T-helper 2 cell treated with Interferon-gamma antibody and Interleukin-4, amounts not matched to agents 100 ng/mL and 5 ng/mL, for 36 hours (primary cell): Measurements from ENCODE around the gene TSSC4. TPM values are rescaled to one million over a fixed set of nuclear protein-coding genes. Genes with fewer than 3 reads are reported as not detected.

Experiments used
- intact Hi-C: fragments of 100-400 bp; cut with micrococcal nuclease; formaldehyde crosslinking; loops from one replicate; pipeline ENCODE4 v1.15.1; 2023
- total RNA-seq: library from RNA; stranded (reverse); gene quantifications from 2 replicates; pipeline ENCODE4 v1.2.3, GENCODE V29; 2022

Gene TSSC4
- total RNA-seq, 1 donor from 2014 or later, result 41.5 TPM

DNA sequence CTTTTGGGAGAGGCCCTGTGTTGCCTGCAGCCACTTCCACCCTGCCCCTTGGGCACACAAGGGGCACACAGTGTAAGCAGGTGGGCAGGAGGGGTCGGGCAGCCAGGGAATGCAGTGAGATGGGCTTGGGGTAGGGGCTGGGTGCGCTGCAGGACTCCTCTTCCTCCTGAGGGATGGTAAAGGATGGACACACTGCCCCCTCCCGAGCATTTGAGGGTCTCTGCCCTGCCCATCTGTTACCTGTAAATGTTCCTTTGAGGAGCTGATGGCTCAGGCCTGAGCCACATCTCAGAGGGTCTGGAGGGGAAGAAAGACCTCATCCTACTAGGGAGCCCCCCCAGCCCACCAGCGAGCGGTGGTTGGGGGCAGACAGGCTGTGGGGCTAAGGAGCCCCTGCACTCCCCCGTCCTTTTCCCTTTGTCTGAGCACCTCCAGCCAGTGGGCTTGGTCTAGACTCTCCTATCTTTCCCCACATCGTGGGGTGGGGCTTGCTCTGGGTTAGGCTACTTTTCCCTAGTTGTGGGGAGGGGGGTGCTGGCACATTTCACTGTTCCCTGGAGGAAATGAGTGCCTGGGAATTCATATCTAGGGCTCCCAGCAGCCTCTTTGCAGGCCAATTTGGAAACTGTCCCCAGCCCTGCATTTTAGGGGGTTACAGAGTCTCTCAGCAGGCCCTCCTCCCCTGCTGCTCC lies 1.7 kb upstream of the TSSC4 start:
- intact Hi-C loops, result no loop called here

DNA sequence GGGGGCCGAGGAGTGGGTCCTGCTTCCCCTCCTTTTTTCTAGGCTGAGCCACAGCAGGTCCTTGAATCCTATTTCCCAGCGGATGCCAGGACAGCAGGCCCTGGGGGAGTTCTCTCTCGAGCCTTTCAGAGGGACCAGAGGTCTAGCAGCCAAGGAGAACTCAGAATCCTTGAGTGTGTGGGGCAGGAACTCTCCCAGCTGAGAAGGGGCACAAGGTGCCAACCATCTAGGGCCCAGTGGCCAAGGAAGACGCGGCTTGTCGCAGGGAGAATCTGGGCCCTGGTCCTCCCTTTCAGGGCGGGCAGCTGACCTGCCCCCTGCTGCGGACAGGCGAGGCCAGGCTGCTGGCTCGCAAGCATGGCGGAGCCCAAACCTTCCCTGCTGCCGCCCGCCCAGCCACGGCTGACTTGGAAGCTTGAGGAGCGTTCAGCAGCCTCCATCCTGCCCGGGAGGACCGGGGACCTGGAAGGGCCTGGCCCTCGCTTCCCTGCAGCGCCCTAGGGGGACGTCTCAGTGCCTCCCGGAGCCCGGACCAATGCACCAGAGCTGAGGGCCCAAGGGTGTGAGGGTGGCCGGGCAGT lies 972 bp upstream of the TSSC4 start:
- intact Hi-C loops, result loop anchor here (1.0 to 10.0 kb wide), 8 partner anchors 20 to 658 kb away; partner anchors contain the start of genes C11orf21, CARS1, CD81 and CTSD

DNA sequence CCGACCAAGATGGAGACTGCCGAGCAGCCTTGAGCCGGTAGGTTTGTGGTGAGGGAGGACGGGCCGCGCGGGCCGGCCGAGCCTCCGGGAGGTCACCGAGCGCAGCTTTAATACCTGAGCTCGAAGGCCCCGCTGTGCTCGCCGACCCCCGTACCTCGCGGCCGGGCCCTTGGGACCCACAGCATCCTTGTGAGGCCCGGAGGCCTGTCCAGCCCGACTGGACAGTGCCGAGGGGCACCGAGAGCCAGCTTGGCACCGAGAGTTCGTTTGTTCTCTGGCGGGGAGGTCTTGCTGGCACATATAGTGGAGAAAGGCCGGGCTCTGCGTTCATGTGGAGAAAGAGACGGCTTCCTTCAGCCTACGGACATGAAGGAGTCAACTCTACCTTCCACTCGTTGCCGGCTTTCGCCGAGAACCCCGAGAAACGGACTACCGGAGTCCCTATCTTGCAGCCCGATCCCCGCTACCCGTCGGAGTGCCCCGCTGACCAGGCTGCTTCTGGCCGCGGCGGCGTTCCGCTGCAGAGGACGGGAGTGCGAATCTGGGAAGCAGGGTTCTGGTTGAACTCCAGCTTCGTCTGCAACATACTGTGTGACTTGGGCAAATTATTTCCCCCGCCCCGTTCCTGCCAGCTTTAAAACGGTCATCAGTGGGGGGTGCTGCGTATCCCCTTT lies 349 bp downstream of the TSSC4 start:
- intact Hi-C loops, result loop anchor here (1.0 to 10.0 kb wide), 8 partner anchors 18 to 656 kb away; partner anchors contain the start of genes C11orf21, CARS1, CD81 and CTSD

DNA sequence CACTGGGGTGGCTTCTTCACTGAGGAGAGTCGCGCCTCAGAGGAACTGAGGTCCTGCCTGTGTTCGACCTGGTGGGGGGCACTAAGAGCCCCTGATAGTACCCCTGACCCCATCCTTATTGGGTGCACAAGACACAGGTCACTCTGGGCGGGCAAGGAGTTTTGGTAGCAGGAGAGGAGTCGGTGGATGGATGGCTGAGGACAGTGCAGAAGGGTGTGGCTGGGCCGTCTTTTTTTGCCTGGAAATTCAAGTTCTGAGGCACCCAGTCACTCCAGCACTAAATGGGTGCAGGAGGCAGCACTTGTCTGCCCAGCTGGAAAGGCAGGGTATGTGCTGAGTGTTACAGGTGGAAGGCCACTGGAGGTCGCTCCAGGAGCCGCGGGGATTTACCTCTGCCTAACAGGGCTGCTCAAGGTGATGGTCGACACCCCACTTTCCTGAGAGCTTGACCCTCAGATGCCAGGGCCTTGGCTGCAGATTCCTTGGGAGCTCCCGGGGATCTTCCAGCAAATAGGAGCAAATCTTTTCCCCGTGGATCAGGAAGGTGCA lies 960 bp downstream of the TSSC4 start:
- intact Hi-C loops, result loop anchor here (2.0 to 10.0 kb wide), 3 partner anchors 204 to 639 kb away; partner anchors contain the start of genes CTSD and LSP1

DNA sequence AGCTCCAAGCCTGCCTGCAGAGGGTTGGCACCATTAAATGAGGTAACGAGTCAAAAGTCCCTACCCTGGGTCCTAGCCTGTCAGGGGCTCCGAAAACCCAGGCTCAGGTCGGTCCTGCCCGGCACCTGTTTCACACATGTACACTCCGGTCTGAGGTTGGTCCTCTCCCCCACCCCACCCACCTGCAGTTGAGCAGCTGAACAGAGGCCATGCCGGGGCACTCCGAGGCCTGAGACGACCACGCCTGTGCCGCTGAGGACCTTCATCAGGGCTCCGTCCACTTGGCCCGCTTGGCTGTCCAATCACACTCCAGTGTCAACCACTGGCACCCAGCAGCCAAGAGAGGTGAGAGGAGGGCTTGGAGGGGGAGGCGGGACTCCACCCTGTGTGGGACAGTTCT lies 1.6 kb downstream of the TSSC4 start:
- intact Hi-C loops, result loop anchor here (5.0 to 10.0 kb wide), 2 partner anchors 205 to 547 kb away; partner anchors contain the start of gene LSP1

DNA sequence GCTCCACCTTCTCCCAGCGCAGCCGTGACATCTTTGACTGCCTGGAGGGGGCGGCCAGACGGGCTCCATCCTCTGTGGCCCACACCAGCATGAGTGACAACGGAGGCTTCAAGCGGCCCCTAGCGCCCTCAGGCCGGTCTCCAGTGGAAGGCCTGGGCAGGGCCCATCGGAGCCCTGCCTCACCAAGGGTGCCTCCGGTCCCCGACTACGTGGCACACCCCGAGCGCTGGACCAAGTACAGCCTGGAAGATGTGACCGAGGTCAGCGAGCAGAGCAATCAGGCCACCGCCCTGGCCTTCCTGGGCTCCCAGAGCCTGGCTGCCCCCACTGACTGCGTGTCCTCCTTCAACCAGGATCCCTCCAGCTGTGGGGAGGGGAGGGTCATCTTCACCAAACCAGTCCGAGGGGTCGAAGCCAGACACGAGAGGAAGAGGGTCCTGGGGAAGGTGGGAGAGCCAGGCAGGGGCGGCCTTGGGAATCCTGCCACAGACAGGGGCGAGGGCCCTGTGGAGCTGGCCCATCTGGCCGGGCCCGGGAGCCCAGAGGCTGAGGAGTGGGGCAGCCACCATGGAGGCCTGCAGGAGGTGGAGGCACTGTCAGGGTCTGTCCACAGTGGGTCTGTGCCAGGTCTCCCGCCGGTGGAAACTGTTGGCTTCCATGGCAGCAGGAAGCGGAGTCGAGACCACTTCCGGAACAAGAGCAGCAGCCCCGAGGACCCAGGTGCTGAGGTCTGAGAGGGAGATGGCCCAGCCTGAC lies 2.5 kb downstream of the TSSC4 start:
- intact Hi-C loops, result loop anchor here (5.0 to 10.0 kb wide), 2 partner anchors 206 to 548 kb away; partner anchors contain the start of gene LSP1

DNA sequence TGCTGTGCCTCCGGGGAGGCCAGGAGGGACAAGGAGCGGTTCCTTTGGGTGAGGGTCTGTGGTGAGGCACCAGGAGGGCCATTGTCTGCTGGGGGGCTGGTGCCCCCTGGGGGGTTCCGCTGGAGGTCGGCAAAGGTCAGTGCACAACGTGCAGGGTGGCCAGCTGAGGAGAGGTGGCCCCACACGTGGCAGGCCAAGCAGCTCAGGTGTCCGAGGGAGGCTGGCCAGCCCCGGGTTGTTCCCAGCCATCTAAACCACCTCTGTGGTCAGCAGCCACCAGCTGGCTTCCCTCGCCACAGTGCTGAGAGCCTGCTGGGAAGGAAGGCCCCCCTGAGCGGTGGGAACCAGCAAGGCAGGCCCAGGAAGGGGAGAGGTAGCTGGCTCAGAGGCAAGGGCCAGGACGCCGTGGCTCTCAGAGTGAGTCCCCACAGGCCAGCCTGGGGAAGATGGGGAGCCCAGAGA lies 4.2 kb downstream of the TSSC4 start:
- intact Hi-C loops, result loop anchor here (5.0 to 10.0 kb wide), 2 partner anchors 207 to 550 kb away; partner anchors contain the start of gene LSP1

DNA sequence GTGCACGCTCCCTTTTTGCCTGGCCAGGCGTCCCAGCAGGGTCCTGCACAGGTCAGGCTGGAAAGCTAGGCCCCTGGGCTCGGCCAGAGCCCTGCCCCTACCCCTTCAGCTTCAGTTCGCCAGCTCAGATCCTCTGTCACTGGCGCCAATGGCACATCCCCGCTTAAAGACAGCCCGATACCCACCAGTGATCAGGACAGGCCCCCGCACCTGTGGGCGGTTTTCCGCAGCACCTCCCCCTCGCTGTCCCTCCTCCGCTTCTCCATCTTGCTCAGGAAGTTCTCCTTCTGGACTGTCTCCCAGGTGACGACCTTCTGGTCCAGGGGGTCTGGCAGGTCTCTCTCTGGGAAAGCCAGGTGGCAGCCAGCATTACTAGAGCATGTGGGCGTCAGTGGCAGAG lies 5.9 kb downstream of the TSSC4 start:
- intact Hi-C loops, result loop anchor here (10.0 kb wide), 1 partner anchor 552 kb away; the partner anchor contains the start of gene LSP1

DNA sequence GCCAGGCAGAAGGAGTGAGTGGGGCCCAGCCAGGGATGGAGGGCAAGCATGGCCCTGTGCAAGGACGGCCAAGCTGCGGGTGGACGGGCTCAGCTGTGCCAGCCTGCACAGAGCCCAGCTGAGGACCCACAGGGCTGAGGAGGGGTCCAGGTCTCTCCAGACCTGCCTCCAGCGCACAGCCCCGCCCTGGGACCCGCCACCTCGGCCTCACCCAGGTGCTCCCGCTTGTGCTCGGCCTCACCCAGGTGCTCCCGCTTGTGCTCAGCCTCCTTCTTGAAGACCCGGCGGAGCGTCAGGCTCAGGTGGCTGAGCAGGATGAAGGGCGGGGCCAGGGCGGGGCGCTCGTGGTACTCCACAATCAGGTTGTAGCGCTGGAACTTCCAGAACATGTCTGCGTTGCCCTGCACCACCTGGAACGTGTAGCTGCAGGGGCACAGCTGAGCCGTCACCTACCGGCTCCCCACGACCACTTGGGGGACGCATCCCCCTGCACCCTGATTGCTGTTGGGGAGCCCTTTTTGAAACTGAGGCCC lies 6.4 kb downstream of the TSSC4 start:
- intact Hi-C loops, result loop anchor here (10.0 kb wide), 1 partner anchor 552 kb away; the partner anchor contains the start of gene LSP1

DNA sequence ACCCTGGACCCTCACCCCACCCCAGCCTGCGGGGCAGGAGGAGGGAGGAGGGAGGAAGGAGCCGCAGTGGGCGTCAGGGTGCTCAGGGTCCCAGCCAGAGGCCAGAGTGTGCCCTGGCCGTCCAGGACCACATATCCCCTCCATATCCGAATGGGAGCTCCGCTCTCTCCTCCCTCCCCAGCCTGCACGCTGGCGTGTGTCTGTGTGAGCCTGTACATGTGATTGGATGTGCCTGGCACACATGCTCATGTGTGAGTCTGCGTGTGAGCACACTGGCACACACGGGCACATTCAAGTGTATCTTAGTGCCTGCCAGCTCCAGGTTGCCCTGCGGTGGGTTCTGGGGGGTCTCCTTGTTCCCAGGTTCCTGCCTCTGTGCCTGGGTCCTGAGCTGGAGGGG lies 8.1 kb downstream of the TSSC4 start:
- intact Hi-C loops, result loop anchor here (10.0 kb wide), 1 partner anchor 554 kb away; the partner anchor contains the start of gene LSP1

DNA sequence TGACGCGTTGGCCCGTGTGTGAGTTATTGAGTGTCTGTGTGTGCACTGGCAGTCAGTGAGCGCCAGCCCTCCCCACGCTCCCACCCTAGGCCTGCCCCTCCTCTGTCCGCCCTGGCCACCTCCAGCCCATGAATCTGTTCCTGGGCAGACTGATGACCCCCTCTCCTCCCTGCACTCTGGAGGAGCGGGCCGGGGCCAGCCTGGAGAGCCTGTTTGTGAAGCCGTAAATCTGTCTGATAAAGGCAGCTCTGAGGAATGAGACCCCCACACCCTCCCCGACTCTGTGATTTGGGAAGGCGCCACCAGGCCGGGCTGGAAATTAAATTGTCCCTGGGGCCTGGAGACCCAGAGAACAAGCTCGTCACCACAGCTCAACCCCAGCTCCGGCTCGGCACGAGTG lies 8.6 kb downstream of the TSSC4 start:
- intact Hi-C loops, result loop anchor here (10.0 kb wide), 1 partner anchor 554 kb away; the partner anchor contains the start of gene LSP1

DNA sequence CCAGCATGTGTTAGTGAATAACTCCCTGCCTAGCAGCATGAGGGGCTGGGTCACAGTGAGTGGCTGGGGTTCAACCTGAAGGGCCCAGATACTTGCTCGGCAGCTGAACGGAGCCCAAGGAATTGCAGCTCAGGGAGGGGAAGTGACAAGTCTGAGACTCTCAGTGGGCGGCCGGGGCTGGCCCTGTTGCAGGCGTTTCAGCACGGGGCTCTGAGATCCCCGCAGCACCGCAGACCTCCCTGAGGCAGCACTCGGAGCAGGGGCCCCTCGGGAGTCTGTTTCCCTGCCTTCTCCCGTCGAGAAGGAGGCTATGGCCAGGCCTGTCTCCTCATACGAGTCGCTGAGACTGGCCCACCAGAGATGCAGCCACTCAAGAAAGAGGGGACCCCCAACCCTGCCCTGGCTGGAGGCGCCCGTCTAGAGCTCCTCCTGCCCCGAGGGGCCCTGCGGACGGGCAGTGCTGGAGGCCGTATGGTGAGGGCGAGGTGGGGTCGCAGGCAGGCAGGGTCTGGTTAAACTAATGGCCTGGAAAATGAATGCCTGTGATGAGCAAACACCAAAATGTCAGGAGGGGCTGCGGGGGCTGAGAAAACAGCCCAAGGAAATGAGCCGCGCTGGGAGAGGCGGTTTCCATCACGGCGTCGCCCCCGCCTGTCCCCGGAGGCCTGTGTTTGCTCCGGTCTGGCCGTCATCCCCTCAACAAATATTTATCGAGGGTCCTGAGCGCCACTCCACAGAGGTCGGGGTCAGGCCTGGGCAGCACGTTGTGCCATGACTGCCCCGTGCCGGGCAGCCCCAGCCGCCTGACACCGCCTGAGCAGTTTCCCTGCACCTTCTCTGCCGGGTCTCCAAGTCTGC lies 9.3 kb downstream of the TSSC4 start:
- intact Hi-C loops, result loop anchor here (10.0 kb wide), 1 partner anchor 555 kb away; the partner anchor contains the start of gene LSP1

DNA sequence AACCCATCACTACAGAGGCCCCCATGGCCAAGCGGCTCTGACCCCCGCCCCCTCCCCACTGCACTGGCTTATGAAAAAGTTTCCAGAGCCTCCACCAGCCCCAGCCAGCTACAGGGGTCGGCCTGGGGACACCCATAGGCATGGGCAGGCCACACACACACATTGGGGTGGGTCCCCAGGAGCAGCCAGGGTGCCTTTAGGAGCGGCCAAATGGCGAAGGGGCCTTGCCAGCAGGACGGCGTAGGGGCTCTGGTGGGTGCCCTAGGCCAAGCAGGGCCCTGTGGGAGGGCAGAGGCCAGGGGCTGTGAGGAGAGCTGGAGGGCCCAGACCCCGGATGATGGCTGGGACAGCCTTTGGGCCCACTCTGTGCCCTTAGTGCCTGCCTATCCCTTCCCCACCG lies 10.1 kb downstream of the TSSC4 start:
- intact Hi-C loops, result no loop called here

DNA sequence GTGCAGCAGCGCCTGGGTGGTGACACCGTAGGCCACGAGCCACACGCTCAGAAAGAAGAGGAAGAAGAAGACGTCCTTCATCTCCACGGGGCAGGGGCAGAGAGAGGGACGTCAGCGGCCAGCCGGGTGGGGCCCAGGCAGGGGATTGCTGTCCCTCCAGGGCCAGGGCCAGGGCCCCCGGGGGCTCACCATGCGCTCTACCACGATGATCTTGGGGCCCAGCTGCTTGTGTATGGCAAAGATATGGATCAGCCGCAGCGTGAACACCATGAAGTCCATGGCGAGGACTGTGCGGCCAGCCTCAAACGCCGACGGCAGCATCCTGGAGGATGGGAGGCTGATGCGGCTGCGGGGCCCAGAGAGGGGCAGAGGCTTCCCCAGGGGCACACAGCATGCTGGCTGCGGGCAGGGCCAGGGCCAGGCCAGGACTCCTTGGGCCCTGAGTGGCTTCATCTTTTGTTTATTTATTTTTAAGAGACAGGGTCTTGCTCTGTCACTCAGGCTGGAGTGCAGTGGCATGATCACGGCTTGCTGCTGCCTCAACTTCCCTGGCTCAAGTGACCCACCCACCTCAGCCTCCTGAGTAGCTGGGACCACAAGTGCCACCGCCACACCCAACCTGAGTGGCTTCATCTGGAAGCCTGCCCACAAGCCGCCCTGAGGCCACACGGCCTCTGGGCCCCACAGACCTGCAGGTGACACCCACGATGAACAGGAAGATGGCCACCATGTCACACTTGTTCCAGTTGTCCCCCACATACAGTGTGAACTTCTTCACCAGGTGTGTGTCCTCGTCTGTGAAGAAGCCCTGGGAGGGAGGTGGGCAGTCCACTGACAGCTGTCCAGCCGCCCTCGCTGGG lies 11.1 kb downstream of the TSSC4 start:
- intact Hi-C loops, result no loop called here

DNA sequence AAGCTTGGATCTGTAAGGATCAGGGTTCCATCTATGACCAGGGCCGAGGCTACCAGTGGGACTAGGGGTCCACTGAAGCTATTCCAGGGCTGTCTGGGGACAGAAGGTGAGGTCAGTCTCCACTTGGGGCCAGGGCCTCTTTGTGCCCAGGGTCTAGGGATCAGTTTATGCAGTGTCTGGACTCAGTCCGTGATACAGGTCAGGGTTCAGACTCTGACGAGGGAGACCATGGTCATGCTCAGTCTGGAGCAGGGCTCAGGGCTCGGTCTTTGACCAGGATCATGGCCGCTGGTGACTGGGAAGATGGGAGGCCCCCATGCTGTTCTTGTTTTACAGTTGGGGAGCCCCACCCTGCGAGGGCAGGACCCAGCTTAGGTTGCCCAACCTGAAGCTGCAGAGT lies 11.8 kb downstream of the TSSC4 start:
- intact Hi-C loops, result no loop called here

DNA sequence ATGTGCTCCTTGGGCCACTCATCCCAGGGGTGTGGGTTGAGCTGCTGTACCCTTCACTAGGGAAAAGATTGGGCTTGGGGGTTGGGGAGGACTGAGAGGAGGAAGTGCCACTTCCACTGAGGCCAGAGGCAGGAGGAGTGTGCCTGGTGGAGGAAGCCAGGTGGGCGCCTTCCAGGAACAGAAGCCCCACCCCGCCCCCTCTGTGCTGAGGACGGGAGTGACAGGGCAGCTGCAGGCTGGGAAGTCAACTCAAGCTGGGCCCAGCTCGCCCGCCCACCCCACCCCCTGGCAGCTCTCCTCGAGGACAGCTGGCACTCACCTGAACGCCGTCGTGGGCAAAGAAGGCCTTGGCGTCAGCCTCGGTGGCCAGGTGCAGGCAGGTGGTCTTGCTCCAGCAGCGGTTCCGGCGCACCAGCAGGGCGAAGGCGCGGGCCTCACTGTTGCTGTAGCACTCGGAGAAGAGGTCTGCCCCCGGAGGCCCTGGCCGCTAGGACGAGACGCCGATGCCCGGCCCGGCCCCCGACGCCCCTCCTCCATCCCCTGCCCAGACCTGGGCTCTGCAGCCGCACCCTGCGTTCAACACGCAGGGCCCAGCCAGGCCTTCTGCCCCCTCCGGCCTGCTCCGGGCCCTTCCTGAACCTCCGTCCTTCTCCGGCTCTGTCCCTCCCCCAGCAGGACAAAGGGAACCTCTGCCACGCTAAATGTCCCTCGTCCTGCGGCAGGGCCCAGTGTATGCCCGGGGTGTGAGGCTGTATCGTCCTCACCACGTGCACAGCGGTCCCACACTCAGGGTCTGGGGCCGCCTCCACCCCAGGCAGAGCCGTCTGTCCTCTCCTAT lies 13.4 kb downstream of the TSSC4 start:
- intact Hi-C loops, result no loop called here

DNA sequence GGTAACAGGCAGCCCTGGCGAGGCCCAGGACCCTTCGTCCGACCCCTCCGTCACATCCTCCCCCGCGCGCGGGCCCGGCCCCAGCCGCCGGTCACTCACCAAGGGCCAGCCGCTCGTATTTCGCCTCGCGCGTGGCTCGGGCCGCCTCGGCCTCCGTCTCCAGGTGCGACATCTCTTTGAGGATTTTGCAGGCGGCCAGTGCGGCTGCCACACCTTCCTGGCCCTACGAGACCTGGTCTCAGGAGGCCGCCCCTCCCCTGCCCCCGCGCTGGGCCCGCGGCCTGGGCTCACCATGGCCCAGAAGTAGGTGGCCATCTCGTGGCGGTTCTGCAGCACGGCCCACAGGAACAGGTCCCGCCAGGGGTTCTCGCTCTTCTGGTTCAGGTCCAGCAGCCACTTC lies 14.1 kb downstream of the TSSC4 start:
- intact Hi-C loops, result no loop called here
